Epithelial cell of esophagus (primary cell): ENCODE data around the gene ST8SIA5.

ENCODE experiments used
- DNase-seq: peaks from one replicate; pipeline ENCODE4 v3.0.0; 2010; ENCODE audit warnings: low read depth
- H3K4me3 ChIP-seq: 2 replicates; pipeline ENCODE4 v1.5.1; 2011; ENCODE audit warnings: mild to moderate bottlenecking, low read length, control low read depth
- CTCF ChIP-seq: IDR thresholded peaks from 2 replicates; pipeline ENCODE4 v1.5.1; 2011; ENCODE audit warnings: low read depth, mild to moderate bottlenecking, low read length, control low read depth, inconsistent platforms; ENCODE audit not compliant: insufficient read depth; ENCODE audit errors: missing control alignments

The ST8SIA5 gene

DNA sequence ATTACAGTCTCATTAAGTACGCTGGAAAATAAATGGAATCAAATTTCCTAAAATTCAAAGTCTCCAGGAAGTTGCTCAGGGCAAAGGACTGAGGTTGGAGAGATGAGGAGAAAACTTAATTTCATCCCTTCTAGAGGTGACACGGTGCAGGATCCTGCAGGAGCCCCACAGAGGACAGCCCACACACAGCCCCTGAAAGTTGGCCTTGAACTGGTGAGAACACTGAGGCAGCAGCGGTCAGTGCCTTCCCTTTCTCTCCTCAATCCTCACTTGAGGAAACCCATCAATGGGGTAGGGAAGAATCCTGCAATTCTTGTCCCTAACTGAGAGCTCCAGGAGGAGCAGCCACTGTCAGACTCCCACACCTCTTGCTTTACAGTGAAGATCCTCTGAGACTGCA is 137.3 kb downstream of the ST8SIA5 start:
- DNase-seq = no peak
- H3K4me3 ChIP-seq = no peak overlapping the region
- TF ChIP-seq CTCF = no peak
